Dendritic cell treated with granulocyte-macrophage colony-stimulating factor and Interleukin-4, amounts not matched to agents 40 ng/mL and 50 ng/mL, for 4 days (primary cell): Measurements from ENCODE around the gene RAD51B.

Source experiments
- H3K27ac Mint-ChIP-seq: one replicate; pipeline ENCODE4 v1.8.0; 2022; ENCODE audit warnings: mild to moderate bottlenecking, mixed read lengths
- H3K27me3 Mint-ChIP-seq: one replicate; pipeline ENCODE4 v1.8.0; 2022; ENCODE audit warnings: mild to moderate bottlenecking, mixed read lengths
- H3K36me3 Mint-ChIP-seq: one replicate; pipeline ENCODE4 v1.8.0; 2022; ENCODE audit warnings: low read depth, mixed read lengths
- H3K4me1 Mint-ChIP-seq: one replicate; pipeline ENCODE4 v1.8.0; 2022; ENCODE audit warnings: low read depth, mixed read lengths
- H3K4me3 Mint-ChIP-seq: one replicate; pipeline ENCODE4 v1.8.0; 2022; ENCODE audit warnings: mild to moderate bottlenecking, moderate library complexity, mixed read lengths
- H3K9me3 Mint-ChIP-seq: one replicate; pipeline ENCODE4 v1.8.0; 2022; ENCODE audit warnings: mixed read lengths
- intact Hi-C: fragments of 100-400 bp; cut with micrococcal nuclease; formaldehyde crosslinking; loops from one replicate; pipeline ENCODE4 v1.15.0; 2022

Gene RAD51B

GRCh38 chr14:68512088-68512487 lies 692.5 kb downstream of the RAD51B start:
- Mint-ChIP-seq H3K27me3 (peaks cover 3% of the 10 kb centered on the region), H3K9me3 (no peaks in the 10 kb centered on the region), H3K4me1 (peaks cover 35% of the 10 kb centered on the region), H3K36me3 (no peaks in the 10 kb centered on the region), H3K4me3 (no peak overlapping the region), H3K27ac (no peak overlapping the region)
- intact Hi-C loops = no loop called here

- Mint-ChIP-seq H3K9me3 (no peaks in the 10 kb centered on the region), H3K27me3 (peaks cover 3% of the 10 kb centered on the region), H3K36me3 (no peaks in the 10 kb centered on the region), H3K27ac (peak overlapping the region; percentile 35), H3K4me3 (no peak overlapping the region), H3K4me1 (peaks cover 35% of the 10 kb centered on the region)
- intact Hi-C loops = no loop called here
Measured at GRCh38 chr14:68513137-68513536, 693.6 kb downstream of the RAD51B start.

- H3K27me3 Mint-ChIP-seq = no peaks in the 10 kb centered on the region
- H3K4me1 Mint-ChIP-seq = peaks cover 35% of the 10 kb centered on the region
- intact Hi-C loops = no loop called here
- H3K4me3 Mint-ChIP-seq = no peak overlapping the region
- peak overlapping the region; percentile 35 for H3K27ac Mint-ChIP-seq
- H3K9me3 Mint-ChIP-seq = no peaks in the 10 kb centered on the region
- H3K36me3 Mint-ChIP-seq = no peaks in the 10 kb centered on the region
Measured at GRCh38 chr14:68513838-68514607, 694.4 kb downstream of the RAD51B start.

GRCh38 chr14:68514608-68515194 lies 695.1 kb downstream of the RAD51B start:
- Mint-ChIP-seq H3K27me3 (peaks cover 4% of the 10 kb centered on the region), H3K4me3 (no peak overlapping the region), H3K4me1 (peaks cover 39% of the 10 kb centered on the region), H3K27ac (peak overlapping the region; percentile 35), H3K36me3 (no peaks in the 10 kb centered on the region), H3K9me3 (no peaks in the 10 kb centered on the region)
- intact Hi-C loops = no loop called here

- intact Hi-C loops = no loop called here
- Mint-ChIP-seq H3K4me1 (peaks cover 41% of the 10 kb centered on the region), H3K27me3 (peaks cover 6% of the 10 kb centered on the region), H3K27ac (no peak overlapping the region), H3K4me3 (no peak overlapping the region), H3K36me3 (no peaks in the 10 kb centered on the region), H3K9me3 (no peaks in the 10 kb centered on the region)
Measured at GRCh38 chr14:68516342-68516741, 696.8 kb downstream of the RAD51B start.

GRCh38 chr14:68518166-68518565 lies 698.6 kb downstream of the RAD51B start:
- Mint-ChIP-seq H3K27me3 (peaks cover 6% of the 10 kb centered on the region), H3K4me3 (no peak overlapping the region), H3K36me3 (no peaks in the 10 kb centered on the region), H3K9me3 (no peaks in the 10 kb centered on the region), H3K27ac (no peak overlapping the region), H3K4me1 (peaks cover 44% of the 10 kb centered on the region)
- intact Hi-C loops = no loop called here

GRCh38 chr14:68518761-68519670 lies 699.4 kb downstream of the RAD51B start:
- Mint-ChIP-seq H3K36me3 (no peaks in the 10 kb centered on the region), H3K4me1 (peaks cover 45% of the 10 kb centered on the region), H3K4me3 (no peak overlapping the region), H3K9me3 (no peaks in the 10 kb centered on the region), H3K27me3 (peaks cover 6% of the 10 kb centered on the region), H3K27ac (peak overlapping the region; percentile 46)
- intact Hi-C loops = no loop called here

- Mint-ChIP-seq H3K27ac (peak overlapping the region; percentile 46), H3K9me3 (no peaks in the 10 kb centered on the region), H3K27me3 (peaks cover 6% of the 10 kb centered on the region), H3K4me1 (peaks cover 38% of the 10 kb centered on the region), H3K36me3 (no peaks in the 10 kb centered on the region), H3K4me3 (no peak overlapping the region)
- intact Hi-C loops = no loop called here
Measured at GRCh38 chr14:68519671-68520187, 700.1 kb downstream of the RAD51B start.

GRCh38 chr14:68520637-68521556 lies 701.3 kb downstream of the RAD51B start:
- intact Hi-C loops = no loop called here
- Mint-ChIP-seq H3K27me3 (peaks cover 6% of the 10 kb centered on the region), H3K27ac (no peak overlapping the region), H3K9me3 (no peaks in the 10 kb centered on the region), H3K4me1 (peaks cover 34% of the 10 kb centered on the region), H3K36me3 (no peaks in the 10 kb centered on the region), H3K4me3 (no peak overlapping the region)

GRCh38 chr14:68521557-68521901 lies 702.0 kb downstream of the RAD51B start:
- peaks cover 36% of the 10 kb centered on the region for H3K4me1 Mint-ChIP-seq
- H3K36me3 Mint-ChIP-seq = no peaks in the 10 kb centered on the region
- no peaks in the 10 kb centered on the region for H3K9me3 Mint-ChIP-seq
- H3K27me3 Mint-ChIP-seq = peaks cover 6% of the 10 kb centered on the region
- H3K27ac Mint-ChIP-seq = no peak overlapping the region
- intact Hi-C loops = no loop called here
- H3K4me3 Mint-ChIP-seq = no peak overlapping the region

GRCh38 chr14:68521961-68522509 lies 702.5 kb downstream of the RAD51B start:
- H3K36me3 Mint-ChIP-seq = no peaks in the 10 kb centered on the region
- H3K9me3 Mint-ChIP-seq = no peaks in the 10 kb centered on the region
- peaks cover 6% of the 10 kb centered on the region for H3K27me3 Mint-ChIP-seq
- intact Hi-C loops = no loop called here
- H3K4me3 Mint-ChIP-seq = no peak overlapping the region
- peaks cover 41% of the 10 kb centered on the region for H3K4me1 Mint-ChIP-seq
- peak overlapping the region; percentile 61 for H3K27ac Mint-ChIP-seq

- peaks cover 6% of the 10 kb centered on the region for H3K27me3 Mint-ChIP-seq
- H3K4me3 Mint-ChIP-seq = no peak overlapping the region
- H3K27ac Mint-ChIP-seq = peak overlapping the region; percentile 61
- intact Hi-C loops = no loop called here
- no peaks in the 10 kb centered on the region for H3K36me3 Mint-ChIP-seq
- peaks cover 48% of the 10 kb centered on the region for H3K4me1 Mint-ChIP-seq
- H3K9me3 Mint-ChIP-seq = no peaks in the 10 kb centered on the region
Measured at GRCh38 chr14:68522510-68523325, 703.1 kb downstream of the RAD51B start.
